Stimulated activated CD4-positive, alpha-beta T cell treated with anti-CD3 and anti-CD28 coated beads, Interleukin-2, amount 100 ng/mL, for 24 hours (primary cell): ENCODE results near the gene STK32A.
"Not testable (repeated sequence)": the region's sequence is repeated elsewhere in the genome, so short reads cannot be mapped to it uniquely, and the experiment has no call there.

Experiments
- DNase-seq, 2 donors: peaks; one replicate each; pipeline ENCODE4 v3.0.0-alpha.2; 2020

The STK32A gene

DNA sequence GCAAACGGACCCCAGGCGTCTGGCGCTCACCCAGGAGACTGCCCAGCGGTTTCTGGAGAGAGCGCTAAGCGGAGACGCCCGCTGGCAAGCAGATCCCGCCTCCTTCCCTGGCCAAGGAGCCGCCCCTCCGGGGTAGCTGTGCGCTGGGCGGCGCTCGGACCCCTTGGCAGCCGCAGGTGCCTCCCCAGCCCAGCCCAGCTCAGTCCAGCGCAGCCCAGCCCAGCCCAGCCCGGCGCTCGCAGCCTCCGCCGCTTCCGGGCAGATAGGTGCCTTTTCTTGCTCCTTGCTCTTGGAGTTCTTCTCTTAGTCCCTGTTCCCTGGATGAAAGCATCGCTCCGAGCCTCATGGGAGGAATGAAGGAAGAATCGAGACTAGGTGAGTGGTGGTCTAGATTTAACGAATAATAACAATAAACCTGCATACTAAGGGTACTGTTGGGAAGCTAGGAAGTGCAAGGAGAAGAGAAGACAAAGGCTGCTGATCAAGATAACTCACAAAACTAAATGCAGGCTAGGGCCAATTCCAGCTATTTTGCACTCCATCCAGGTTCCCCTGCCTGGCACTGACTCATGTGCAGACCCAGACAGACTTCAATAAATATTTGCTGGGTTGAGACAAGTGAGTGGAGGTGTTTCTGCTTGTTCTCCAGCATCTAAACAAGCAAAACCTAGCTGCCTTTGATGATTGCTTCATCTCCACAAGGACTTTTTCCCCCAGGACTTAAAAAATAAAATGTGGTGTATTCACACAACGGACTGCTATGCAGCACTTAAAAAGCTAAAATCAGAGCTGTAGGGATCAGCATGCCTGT lies at the start of gene STK32A:
TSS of gene STK32A (plus strand) at position 202 of the 811 bp plus-strand sequence. CDS start 4,609 bp downstream, outside the sequence.
- no peak for DNase-seq

DNA sequence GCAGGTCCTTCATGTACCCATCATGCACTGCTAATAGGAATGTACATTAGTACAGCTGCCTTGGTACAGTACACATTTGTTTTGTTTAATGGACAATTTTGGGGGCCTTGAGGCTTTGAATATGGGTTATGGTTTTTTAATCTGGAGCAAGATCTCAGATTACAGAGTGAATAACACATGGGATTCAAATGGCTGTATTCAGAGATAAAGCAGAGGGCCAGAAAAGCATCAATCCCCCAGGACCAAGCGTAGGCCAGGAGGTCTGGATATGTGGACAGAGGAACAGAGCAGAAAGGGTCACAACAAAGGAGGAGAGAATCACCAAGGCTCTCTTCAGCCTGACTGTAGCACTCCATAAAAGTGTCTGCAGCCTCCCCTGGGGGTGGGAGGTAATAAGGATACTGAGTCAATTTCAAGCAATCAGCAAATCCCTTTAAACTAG lies 47.7 kb upstream of the STK32A start:
- DNase-seq, result no peak

DNA sequence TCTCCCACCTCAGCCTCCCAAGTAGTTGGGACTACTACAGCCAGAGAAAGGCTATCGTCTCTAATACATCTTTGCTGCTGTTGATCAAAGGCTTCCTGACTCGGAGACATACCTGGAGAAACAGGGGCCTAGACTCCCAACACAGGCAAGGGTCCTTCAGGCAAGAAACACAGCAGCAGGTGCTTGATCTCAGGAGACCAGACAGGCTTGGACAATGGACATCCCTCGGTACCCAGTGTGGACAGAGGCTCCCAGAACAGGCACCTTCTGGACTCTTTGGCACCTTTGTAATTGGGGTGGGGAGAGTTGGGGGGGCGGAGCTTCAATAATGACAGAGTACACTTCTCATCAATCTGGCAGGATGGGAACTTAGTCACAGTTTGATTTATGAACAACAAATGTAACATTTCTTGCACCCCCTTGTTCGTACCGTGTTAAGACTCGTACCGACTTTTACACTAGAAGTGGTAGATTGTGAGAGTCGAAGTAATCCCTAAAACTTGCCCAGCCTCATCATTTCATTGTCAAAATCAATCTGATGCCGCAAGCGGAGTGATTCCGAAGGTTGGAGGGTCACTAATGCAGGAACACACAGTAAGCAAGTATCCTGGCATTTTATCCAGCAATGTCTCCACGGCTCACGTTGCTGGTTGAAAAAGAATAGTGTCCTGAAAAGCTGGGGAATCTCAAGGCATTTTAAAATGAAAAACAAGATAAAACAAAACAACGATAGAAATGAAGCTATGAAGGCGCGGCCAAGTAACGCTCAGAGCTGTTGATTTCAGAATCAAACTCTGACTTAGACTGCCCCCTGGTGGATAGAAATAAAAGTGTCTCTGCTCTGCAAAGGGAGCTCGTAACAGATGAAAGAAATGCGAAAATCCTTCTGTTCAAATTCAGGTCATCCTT lies 46.4 kb upstream of the STK32A start:
- DNase-seq, result peak; percentile 11 to 39

DNA sequence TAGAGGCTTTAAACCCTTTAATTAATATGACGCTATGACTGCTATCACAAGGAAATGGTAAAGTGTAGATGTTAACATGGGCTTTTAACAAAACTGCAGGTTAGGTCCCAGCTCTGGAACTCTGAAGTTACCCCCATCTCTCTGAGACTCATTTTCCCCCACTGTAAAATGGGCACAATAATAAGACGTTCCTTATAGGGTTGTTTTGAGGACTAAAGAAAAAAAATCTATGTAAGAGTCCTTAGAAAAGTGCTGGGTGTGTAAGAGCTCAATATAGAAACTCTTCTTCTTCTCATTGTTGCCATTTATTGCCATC lies 45.8 kb upstream of the STK32A start:
- DNase-seq, result no peak

DNA sequence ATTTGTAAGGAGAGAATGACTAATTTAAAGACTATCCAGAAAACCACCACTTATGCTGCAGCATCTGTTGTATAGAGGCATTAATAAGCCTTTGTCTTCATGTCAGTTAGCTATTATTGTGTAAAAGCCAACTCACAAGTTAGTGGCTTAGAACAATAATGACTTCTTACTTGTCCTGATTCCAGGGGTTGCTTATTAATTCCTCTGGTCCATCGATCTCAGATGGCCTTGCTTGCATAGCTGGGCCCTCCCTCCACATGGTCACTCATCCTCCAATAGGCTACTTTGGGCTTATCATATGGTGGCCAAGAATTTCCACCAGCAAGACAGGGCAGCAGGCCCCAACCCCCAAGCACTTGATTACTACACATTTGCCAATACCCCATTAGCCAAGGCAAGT lies 44.5 kb upstream of the STK32A start:
- DNase-seq, result no peak

DNA sequence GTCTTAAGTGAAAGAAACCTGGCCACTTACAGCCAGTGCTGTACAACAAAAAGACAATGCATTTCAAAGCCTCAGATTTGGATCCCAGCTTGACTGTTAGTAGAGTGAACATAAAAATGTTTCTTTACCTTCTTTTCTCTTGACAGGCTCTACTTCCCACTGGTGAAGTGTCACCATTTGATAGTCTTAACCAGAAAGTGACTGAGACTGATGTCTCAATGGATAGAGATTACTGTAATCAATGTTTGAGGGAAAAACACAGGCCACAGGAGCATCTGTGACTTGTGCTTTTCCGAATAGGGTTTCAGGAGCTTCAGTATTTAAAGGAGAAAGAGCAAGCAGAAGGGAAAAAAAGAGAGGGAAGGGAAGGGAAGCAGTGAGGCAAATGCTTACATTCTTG lies 41.7 kb upstream of the STK32A start:
- DNase-seq, result no peak

DNA sequence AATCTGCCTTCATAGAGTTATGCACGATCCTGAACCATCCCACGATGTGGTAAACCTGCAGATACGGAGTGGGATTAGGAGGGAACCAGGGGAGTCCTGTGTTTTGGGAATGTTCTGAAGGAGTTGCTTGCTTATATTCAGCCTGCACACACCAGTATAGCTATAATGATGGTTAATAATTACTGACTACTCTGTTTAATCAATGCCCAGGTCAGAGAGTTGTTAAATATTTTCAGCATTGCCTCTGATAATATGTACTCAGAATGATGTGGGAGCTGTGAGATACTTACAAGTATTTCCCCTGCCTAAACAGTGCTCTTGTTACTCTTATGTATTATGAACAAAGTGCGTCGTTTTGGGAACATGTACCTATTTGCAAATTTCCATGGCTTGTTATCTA lies 34.8 kb upstream of the STK32A start:
- no peak for DNase-seq

DNA sequence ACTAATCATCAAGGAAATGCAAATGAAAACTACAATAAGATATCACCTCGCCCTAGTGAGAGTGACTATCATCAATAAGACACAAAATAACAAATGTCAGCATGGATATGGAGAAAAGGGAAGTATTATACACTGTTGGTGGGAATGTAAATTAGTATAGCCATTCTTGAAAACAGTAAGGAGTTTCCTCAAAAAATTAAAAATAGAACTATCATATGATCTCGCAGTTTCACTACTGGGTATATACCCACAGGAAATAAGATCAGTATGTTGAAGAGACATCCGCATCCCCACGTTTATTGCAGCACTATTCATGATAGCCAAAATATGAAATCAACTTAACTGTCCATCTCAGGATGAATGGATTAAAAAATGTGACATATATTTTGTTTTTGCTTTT lies 31.6 kb upstream of the STK32A start:
- no peak for DNase-seq

DNA sequence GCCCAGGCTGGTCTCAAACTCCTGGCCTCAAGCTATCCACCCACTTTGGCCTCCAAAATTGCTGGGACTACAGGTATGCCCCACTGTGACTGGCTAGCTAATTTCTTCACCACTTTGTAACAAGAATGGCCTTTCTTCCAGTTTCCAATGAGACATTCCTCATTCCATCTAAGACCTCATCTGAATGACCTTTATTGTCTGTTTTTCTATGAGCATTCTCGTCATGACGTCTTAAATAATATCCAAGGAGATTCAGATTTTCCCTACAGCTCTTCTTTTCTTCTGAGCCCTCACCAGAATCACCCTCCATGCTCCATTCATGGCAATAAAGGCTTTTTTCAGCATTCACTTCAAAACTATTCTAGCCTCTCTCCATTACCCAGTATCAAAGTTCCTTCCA lies 30.2 kb upstream of the STK32A start:
- DNase-seq, result no peak

DNA sequence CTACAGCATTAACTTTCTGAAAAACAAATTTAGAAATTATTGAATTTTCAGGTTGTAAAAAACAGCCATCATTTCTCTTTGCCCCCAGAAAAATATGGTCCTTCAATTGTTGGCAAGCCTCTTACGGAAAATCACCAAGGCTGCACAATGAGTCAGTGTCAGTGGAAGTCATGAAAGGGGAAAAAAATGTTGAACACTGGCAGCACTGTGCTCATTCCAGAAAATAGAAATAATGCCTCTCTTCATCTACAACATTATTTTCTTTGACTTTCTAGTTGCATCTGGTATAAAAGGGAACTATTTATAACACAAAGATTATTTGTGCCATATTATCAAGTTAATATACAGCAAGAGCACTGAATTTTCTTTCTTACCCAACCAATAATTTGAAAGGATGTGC lies 26.7 kb upstream of the STK32A start:
- DNase-seq, result no peak

DNA sequence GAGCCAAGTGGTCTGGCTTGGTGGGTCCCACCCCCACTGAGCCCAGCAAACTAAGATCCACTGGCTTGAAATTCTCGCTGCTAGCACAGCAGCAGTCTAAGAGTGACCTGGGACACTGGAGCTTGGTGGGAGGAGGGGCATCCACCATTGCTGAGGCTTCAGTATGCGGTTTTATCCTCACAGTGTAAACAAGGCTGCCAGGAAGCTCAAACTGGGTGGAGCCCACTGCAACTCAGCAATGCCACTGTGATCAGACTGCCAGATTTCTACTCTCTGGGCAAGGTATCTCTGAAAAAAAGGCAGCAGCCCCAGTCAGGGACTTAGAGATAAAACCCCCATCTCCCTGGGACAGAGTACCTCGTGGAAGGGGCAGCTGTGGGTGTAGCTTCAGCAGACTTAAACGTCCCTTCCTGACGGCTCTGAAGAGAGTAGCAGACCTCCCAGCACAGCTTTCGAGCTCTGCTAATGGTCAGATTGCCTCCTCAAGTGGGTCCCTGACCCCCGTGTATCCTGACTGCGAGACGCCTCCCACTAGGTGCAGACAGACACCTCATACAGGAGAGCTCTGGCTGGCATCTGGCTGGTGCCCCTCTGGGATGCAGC lies 18.2 kb upstream of the STK32A start:
- DNase-seq, result no peak

DNA sequence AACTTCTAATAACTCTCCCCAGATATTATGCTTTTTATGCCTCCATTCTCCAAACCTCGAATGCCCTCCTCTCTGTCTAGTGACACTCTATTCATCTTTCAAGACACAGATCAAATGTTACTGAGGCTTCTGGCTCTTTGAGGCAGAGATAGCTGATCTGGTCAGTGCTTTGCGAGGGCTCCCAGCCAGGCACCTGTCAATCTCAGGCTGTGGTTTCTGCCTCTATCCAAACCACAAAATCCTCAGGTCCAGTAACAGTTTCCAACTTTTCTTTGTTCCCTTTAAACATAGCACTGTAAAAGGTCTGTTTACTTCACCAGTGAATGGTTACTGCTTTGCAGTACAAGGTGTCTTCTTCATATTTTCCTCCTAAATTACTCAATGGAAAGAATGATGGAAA lies 11.5 kb upstream of the STK32A start:
- no peak for DNase-seq

DNA sequence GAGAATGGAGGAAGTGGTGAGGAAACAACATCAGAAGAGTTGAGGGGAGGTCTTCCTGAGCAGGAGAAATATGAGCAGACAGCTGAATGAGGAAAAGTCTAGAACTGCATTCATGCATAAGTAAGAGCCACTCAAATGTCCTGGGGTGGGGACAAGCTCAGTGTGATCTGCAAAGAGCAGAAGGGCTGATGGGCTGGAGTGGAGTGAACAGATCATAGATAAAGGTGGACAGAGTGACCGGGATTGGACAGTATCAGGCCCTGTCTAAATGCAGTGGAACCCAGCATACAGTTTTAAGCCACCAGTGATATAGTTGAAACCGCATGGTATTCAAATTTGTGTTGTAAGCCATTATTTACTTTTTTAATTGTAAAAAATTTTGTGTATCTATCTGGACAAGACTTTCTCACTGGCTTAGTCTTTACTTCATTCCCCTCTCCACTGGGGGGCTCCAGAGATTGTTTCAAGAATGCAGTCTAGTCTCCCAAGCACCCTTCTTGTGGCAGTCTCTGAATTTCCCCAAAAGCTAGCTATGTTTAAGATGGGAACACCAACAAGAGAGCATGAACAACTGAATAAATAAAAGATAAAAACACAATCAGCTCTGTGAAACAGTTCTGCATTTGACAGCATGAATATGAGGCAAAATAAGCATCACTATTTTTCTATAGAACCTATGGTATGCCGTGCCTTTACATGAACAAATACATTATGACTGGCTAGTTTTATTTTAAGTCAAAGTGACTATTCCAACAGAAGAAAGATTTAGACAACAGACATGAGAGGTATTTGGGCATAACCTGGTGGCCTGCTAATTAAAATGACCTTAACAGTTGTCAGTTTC lies 10.7 kb upstream of the STK32A start:
- no peak for DNase-seq

DNA sequence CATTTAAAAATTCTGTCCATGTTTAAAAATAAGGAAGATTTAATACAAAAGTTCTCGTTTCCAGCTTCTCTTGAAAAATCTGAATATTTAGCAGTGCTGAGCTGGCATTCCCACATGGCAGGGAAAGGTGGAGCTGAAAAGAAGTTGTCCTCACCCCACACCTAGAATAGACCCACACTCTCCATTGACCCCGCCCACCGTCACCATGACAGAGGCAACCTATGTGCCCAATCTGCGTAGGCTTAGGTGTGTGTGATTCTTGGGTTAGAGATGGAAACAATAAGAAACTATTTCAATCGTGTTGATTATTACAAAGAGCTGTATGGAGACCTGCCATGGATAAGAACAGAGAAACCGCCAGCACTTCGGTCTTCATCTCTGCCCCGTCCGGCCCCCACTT lies 8.9 kb upstream of the STK32A start:
- no peak for DNase-seq

DNA sequence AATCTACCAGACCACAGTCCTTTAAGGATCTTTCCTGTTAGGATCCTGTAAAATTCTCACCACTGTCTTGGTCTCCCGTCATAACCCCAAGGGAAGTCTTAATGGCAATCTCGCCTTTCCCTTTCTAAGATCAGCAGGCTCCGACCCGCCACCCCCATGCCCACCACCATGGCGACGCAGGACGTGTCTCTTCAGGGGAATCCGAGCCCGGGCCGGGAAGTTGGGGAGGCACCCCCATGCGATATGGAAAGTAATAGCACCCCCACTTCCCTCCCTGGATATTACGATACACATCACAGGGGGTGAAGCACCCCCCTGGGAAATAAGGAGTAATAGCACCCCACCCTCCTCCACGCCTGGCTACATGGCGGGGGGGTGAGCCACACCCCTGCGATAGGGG lies 8.3 kb upstream of the STK32A start:
- DNase-seq, result no peak

DNA sequence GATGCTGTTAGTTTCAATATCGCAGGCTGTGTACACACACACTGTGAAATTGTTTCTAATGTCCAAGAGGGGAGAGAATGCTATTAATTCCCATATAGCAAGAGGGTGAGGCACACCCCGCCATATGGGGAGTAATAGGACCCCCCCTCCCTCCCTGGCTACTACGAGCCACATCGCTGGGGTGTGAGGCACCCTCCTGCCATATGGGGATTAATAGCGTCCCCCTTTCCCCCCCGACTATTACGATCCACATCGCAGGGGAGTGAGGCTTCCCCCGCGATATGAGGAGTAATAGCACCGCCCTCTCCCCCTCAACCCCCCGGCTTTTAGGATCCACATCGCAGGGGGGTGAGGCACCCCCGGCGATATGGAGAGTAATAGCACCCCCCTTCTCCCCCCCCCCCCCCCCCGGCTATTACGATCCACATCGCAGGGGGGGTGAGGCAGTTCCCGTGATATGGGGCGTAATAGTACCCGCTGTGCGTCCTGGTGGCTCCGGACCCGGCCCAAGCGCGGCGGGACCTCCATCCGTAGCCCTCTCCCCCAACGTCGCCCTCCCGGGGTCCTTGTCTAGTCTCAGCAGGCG lies 494 bp upstream of the STK32A start:
- DNase-seq, result no peak

DNA sequence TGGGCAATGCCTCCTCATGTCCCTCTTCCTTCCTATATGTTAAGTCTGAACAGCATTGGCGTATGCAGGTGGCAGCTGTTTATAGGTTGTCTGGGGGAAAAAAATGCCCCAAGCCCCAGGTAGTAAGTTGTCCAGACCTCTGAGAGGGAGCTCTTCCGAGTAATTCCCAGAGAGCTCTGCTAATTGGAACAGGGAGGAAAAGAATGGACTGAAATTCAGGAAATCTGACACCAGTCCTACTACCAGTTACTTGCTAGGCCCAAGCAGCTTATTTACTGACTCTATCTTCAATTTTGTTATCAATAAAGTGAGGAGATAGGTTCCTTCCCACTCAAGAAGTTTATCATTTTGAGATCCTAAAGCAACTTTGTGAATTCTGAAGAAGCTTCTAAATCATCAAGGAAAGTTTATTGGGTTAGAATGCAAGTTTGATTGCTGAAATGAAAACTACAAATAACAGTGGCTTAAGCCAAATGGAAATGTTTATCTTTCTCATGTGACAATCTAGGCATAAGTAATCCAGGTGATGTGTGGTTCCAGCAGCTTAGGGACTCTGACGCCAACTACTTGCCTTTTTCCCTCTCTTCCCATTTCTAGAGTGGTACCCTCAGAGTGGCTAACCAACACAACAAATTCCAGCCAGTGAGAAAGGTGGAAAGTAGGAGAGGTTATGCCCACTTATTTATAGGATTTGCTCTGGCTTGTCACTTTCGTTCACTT lies 5.6 kb downstream of the STK32A start:
- DNase-seq, result no peak

DNA sequence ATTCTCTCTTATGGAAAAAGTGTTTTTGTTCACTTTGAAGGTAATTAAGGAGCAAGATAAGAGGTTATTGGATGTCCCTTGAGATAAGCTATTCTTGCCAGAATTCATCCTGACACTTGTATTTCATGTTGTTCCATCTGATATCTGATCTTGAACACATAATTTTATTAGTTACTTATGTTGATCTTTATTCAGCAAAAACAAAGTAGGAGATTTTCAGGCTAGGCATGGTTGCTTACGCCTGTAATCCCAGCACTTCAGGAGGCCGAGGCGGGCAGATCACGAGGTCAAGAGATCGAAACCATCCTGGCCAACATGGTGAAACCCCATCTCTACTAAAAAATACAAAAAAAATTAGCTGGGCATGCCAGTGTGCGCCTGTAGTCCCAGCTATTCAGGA lies 8.4 kb downstream of the STK32A start:
- DNase-seq, result not testable (repeated sequence)

DNA sequence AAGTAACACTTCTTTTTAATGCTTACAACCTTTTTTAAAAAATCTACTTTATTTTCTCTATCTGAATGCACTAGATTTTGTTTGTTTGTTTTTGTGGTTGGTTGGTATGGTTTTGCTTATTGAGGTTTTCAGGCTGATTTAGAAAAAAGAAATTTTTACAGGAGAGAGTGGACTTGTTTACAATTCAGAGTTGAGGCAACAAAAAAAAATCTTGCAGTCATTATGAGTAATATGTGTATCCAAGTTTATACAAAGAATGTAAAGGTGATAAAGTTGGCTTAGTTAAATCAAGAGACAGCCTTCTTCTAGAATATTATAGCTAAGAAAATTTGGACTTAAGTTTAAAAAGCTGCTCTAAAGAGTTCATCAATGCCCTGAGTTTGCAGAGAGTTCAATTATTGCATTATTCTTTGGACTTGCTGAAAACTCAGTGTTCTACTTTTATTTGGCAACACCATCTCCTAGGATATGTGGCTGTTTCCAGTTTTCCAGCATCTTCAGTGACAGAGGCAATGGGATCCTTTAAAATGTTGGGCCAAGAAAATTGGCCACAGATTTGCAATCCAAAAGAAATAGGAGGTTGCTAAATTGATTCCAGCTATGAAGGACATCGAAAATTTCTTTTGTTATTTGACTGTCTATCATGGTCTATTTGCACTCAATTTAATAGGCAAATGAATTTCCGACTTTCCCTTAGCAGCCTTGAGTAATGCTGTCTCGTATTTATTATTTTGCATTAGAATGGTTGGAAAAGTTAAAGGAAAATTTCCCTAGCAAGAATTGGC lies 10.7 kb downstream of the STK32A start:
- no peak for DNase-seq

DNA sequence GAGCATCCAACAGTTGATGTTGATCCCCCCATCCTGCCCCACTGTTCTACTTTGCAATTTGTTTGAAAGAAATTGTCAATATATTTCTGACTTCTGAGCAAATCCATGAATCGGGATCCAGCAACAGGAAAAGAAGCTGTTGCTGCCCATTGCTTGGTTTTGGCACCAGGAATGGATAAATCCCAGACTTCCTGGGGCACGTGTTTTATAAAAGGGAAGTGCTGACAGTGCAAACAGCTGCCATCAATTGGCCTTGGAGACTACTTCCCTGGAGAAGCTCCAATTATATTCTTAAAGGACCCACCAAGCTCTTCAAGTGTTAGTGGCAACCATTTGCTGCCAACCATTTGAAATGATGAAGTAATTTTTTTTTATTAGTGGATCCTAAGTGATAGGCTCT lies 13.7 kb downstream of the STK32A start:
- no peak for DNase-seq

DNA sequence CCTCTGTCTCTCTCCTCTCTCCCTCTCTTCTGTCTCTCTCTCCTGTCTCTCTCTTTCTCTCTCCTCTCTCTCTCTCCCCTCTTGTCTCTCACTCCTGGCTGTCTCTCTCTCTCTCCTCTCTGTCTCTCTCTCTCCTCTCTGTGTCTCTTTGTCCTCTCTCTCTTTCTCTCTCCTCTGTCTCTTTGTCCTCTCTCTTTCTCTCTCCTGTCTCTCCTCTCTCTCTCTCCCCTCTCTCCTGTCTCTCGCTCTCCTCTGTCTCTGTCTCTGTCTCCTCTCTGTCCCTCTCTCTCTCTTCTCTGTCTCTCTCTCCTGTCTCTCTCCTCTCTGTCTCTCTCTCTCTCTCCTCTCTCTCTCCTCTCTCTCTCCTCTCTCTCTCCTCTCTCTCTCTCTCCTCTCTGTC lies 25.0 kb downstream of the STK32A start:
- no peak for DNase-seq
